Measurements from ENCODE around the gene PTPRU. TPM values are rescaled to one million over a fixed set of nuclear protein-coding genes. Genes with fewer than 3 reads are reported as not detected.

Gene PTPRU
- total RNA-seq, 1 experiment from 2014 or later, result 25.7 TPM

- peaks cover 2% of the 10 kb centered on the region; the same call in 1 of the 2 replicates for H3K36me3 ChIP-seq (ENCODE audit: low read depth, low read length)
- intact Hi-C loops (cut with micrococcal nuclease), result no loop called here
- no peaks in the 10 kb centered on the region for H4K20me1 ChIP-seq (ENCODE audit: low read length)
- BruUV-seq (replicated peaks), result no TSS peak
- no peak overlapping the region for H3K4me2 ChIP-seq (ENCODE audit: low read length)
- no peaks in the 10 kb centered on the region for H3F3A ChIP-seq (ENCODE audit: low read length, unreplicated experiment)
- H3K9me3 ChIP-seq (ENCODE audit: low read length), result no peaks in the 10 kb centered on the region
- no peak for ATAC-seq
- DNase-seq, result no peak
- no peak overlapping the region for H3K4me3 ChIP-seq (ENCODE audit: low read length)
- H3K27me3 ChIP-seq (ENCODE audit: low read length), result no peaks in the 10 kb centered on the region
- no peaks in the 10 kb centered on the region for H3K4me1 ChIP-seq (ENCODE audit: insufficient read depth, low read length)
- POLR2A ChIA-PET (ENCODE audit: unreplicated experiment), result no interaction called here
- TF ChIP-seq EZH2 (IDR thresholded peaks at IDR 0.05; ENCODE audit: low read length, unreplicated experiment), result no peak
- TF ChIP-seq EZH2phosphoT487 (IDR thresholded peaks at IDR 0.05; ENCODE audit: borderline replicate concordance, low read length), result no peak
- no peak for TF ChIP-seq CTCF (conservative IDR thresholded peaks at IDR 0.05; ENCODE audit: low read depth, low read length)
- no peaks in the 10 kb centered on the region for H3K79me2 ChIP-seq (ENCODE audit: low read length)
- CTCF ChIA-PET, result no interaction called here
- H3K9me2 ChIP-seq (replicated peaks; ENCODE audit: low read length), result no peaks in the 10 kb centered on the region
- H3K9ac ChIP-seq (ENCODE audit: low read length), result no peak overlapping the region
- no peak overlapping the region for H3K27ac ChIP-seq (ENCODE audit: low read length)
- no peak overlapping the region for H2AFZ ChIP-seq (ENCODE audit: low read length)
Measured at GRCh38 chr1:29190718-29191117, 45.6 kb upstream of the PTPRU start.

- Histone ChIP-seq H3K4me1 (ENCODE audit: insufficient read depth, low read length) (peaks cover 5% of the 10 kb centered on the region; the same call in 1 of the 2 replicates), H3K9me3 (ENCODE audit: low read length) (no peaks in the 10 kb centered on the region), H3K9me2 (replicated peaks; ENCODE audit: low read length) (no peaks in the 10 kb centered on the region), H4K20me1 (ENCODE audit: low read length) (no peaks in the 10 kb centered on the region), H3K4me2 (ENCODE audit: low read length) (no peak overlapping the region), H3K4me3 (ENCODE audit: low read length) (no peak overlapping the region), H3K9ac (ENCODE audit: low read length) (no peak overlapping the region), H2AFZ (ENCODE audit: low read length) (no peak overlapping the region), H3F3A (ENCODE audit: low read length, unreplicated experiment) (no peaks in the 10 kb centered on the region), H3K27me3 (ENCODE audit: low read length) (no peaks in the 10 kb centered on the region), H3K79me2 (ENCODE audit: low read length) (no peaks in the 10 kb centered on the region), H3K27ac (ENCODE audit: low read length) (no peak overlapping the region), H3K36me3 (ENCODE audit: low read depth, low read length) (peaks cover 6% of the 10 kb centered on the region; the same call in 1 of the 2 replicates)
- POLR2A ChIA-PET (ENCODE audit: unreplicated experiment), result no interaction called here
- CTCF ChIA-PET, result no interaction called here
- intact Hi-C loops (cut with micrococcal nuclease), result no loop called here
- no peak for ATAC-seq
- no TSS peak for BruUV-seq (replicated peaks)
- TF ChIP-seq EZH2phosphoT487 (IDR thresholded peaks at IDR 0.05; ENCODE audit: borderline replicate concordance, low read length) (no peak), EZH2 (IDR thresholded peaks at IDR 0.05; ENCODE audit: low read length, unreplicated experiment) (no peak), CTCF (conservative IDR thresholded peaks at IDR 0.05; ENCODE audit: low read depth, low read length) (no peak)
- no peak for DNase-seq
Measured at GRCh38 chr1:29193879-29194455, 42.4 kb upstream of the PTPRU start.

GRCh38 chr1:29195881-29196291 is 40.4 kb upstream of the PTPRU start:
- no peaks in the 10 kb centered on the region for H3K9me3 ChIP-seq (ENCODE audit: low read length)
- no peak overlapping the region for H3K27ac ChIP-seq (ENCODE audit: low read length)
- ATAC-seq, result no peak
- no peak overlapping the region for H3K4me2 ChIP-seq (ENCODE audit: low read length)
- DNase-seq, result no peak
- no peaks in the 10 kb centered on the region for H3K9me2 ChIP-seq (replicated peaks; ENCODE audit: low read length)
- intact Hi-C loops (cut with micrococcal nuclease), result no loop called here
- H2AFZ ChIP-seq (ENCODE audit: low read length), result no peak overlapping the region
- no TSS peak for BruUV-seq (replicated peaks)
- TF ChIP-seq EZH2phosphoT487 (IDR thresholded peaks at IDR 0.05; ENCODE audit: borderline replicate concordance, low read length), result no peak
- TF ChIP-seq CTCF (conservative IDR thresholded peaks at IDR 0.05; ENCODE audit: low read depth, low read length), result no peak
- no peak for TF ChIP-seq EZH2 (IDR thresholded peaks at IDR 0.05; ENCODE audit: low read length, unreplicated experiment)
- CTCF ChIA-PET, result no interaction called here
- peaks cover 5% of the 10 kb centered on the region; the same call in 1 of the 2 replicates for H3K4me1 ChIP-seq (ENCODE audit: insufficient read depth, low read length)
- no peaks in the 10 kb centered on the region for H4K20me1 ChIP-seq (ENCODE audit: low read length)
- no peaks in the 10 kb centered on the region for H3F3A ChIP-seq (ENCODE audit: low read length, unreplicated experiment)
- POLR2A ChIA-PET (ENCODE audit: unreplicated experiment), result no interaction called here
- H3K79me2 ChIP-seq (ENCODE audit: low read length), result no peaks in the 10 kb centered on the region
- H3K4me3 ChIP-seq (ENCODE audit: low read length), result no peak overlapping the region
- no peak overlapping the region for H3K9ac ChIP-seq (ENCODE audit: low read length)
- H3K36me3 ChIP-seq (ENCODE audit: low read depth, low read length), result peaks cover 16% of the 10 kb centered on the region
- no peaks in the 10 kb centered on the region for H3K27me3 ChIP-seq (ENCODE audit: low read length)
